GM13977 (cell line): Measurements from ENCODE around the gene IGLL5.

Experiments
- DNase-seq: peaks from one replicate; pipeline ENCODE4 v3.0.0; 2012; ENCODE audit warnings: low spot score
- in situ Hi-C: fragments of 300-500 bp; cut with MboI; formaldehyde crosslinking; loops from one replicate; pipeline ENCODE4 v1.12.0; 2022; ENCODE audit warnings: low sequenced_read_pairs, low pct_unique_long_range_greater_than_20kb, mixed read lengths, inconsistent platforms; ENCODE audit not compliant: unreplicated experiment
- TF ChIP-seq, protein P1 (sequence below): IDR thresholded peaks from 2 replicates; pipeline ENCODE4 v1.5.1; 2012; ENCODE audit warnings: mild to moderate bottlenecking, control low read depth; ENCODE audit not compliant: insufficient read depth; ENCODE audit errors: extremely low read depth, missing control alignments

Gene IGLL5

DNA sequence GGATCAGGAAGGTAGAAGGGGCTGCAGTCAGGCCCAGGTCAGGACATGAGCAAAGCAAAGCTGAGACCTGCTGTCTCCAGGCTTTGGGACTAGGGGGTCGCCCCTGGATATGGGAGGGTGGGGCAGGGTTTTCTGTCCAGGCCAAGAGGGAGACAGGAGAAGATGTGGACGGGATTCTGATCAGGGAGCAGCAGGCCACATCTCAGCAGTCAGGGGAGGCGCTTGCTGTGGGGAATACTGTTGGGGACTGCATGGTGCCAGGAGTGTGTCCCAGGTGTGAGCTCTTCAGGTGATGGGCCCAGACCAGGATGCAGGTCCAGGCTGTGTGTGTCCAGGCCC is 29.3 kb downstream of the IGLL5 start:
- in situ Hi-C loops = no loop called here
- TF ChIP-seq, protein P1, sequence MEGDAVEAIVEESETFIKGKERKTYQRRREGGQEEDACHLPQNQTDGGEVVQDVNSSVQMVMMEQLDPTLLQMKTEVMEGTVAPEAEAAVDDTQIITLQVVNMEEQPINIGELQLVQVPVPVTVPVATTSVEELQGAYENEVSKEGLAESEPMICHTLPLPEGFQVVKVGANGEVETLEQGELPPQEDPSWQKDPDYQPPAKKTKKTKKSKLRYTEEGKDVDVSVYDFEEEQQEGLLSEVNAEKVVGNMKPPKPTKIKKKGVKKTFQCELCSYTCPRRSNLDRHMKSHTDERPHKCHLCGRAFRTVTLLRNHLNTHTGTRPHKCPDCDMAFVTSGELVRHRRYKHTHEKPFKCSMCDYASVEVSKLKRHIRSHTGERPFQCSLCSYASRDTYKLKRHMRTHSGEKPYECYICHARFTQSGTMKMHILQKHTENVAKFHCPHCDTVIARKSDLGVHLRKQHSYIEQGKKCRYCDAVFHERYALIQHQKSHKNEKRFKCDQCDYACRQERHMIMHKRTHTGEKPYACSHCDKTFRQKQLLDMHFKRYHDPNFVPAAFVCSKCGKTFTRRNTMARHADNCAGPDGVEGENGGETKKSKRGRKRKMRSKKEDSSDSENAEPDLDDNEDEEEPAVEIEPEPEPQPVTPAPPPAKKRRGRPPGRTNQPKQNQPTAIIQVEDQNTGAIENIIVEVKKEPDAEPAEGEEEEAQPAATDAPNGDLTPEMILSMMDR = no peak
- no peak for DNase-seq

DNA sequence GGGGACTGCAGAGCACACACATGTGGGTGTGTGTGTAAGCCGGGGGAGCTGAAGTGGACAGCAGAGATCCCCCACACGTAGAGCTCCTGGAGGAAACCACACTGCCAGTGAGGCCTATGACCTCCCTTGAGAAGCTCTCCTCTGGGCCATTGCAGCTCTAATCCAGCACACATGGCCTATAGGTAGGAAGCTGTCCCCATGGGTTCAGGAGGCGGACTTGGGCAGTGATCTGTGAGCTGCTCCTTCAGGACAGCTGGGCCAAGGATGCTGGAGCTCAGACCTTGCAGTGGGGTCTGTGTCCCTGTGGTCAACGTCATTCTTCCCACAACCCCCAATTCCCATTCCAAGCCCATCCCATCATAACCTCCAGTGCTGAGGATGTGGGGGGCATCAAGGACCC is 29.8 kb downstream of the IGLL5 start:
- TF ChIP-seq, protein P1 = no peak
- no peak for DNase-seq
- in situ Hi-C loops = no loop called here

DNA sequence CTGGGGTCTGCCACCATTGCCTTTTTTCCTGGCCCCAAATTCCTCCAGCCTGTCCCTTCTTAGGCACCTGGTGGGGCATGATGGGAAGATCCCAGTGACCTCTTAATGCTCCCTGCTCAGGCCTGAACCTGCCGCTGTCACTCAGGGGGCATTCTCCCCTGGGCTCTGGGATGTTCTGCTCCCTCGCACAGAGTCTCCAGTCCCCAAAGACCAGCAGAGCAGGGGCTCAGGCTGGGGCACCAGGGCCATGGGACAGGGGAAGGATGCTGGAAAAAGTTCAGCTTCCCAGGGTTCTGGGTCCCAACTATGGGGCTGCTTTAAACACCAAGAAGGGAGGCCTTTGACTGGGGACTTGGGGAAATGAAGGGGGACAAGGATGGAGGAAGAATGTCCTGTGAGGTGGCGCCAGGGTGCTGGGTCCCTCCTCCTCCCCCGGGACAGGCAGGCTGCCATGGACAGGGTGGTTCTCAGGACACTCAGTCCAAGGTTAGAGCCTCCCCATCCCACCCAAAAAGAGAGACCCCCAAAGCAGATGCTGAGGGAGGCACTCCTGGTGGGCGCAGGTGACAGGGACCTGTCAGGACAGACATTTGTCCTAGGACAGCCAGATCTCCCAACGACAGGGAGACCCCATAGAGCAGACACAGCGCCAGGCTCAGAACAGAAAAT is 30.8 kb downstream of the IGLL5 start:
- TF ChIP-seq, protein P1 = no peak
- in situ Hi-C loops = no loop called here
- DNase-seq = no peak

DNA sequence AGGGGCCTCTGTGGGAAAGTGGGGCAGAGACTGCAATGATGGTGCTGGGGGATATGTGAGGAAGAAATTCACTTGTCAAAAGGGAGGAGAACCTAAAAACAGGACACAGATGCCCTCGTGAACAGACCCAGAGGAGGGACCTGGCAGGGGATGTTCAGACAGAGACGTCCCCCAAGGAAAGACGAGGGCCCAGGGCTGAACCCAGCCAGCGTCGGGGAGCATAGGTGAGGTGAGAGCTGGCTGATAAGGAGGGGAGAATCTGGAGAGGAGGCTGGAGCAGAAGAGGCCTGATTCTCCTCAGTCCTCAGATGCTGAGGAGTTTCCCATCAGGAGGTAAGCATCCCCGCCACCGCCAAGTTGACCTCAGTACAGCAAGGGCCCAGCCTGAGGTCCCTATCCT is 31.4 kb downstream of the IGLL5 start:
- in situ Hi-C loops = no loop called here
- TF ChIP-seq, protein P1 = no peak
- DNase-seq = no peak

GRCh38 chr22:22920104-22920654 is 32.6 kb downstream of the IGLL5 start:
- no peak for DNase-seq
- in situ Hi-C loops = loop anchor here (10.0 kb wide), 1 partner anchor 715 kb away; no protein-coding TSS in a partner anchor
- TF ChIP-seq, protein P1 = no peak

DNA sequence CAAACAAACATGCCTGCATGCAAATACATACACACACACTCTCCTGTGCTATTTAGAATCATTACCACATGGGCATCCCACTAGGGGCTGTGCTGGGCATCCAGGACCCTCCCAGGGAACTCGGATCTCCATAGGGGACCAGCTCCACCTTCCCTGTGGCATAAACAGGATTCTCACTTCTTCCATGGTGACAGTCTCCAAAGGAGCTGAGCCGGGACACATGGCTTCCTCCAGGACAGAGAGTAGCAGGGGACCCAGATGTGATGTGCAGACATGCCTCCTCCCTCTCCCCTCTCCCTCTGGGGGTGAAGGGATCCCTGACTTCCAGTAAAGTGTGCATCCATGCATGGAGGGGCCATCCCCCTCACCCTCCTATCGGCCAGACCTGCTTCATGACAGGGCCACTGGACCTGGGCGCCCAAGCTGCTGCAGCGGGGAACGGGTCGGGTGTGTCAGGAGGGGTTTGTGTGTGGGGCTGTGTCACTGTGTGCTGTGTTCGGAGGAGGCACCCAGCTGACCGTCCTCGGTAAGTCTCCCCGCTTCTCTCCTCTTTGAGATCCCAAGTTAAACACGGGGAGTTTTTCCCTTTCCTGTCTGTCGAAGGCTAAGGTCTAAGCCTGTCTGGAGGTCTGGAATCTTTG is 33.4 kb downstream of the IGLL5 start:
- TF ChIP-seq, protein P1 = no peak

More for the DNA sequence above, 33.4 kb downstream of the IGLL5 start:
- no peak for DNase-seq
- in situ Hi-C loops = loop anchor here (10.0 kb wide), 1 partner anchor 716 kb away; no protein-coding TSS in a partner anchor
